AG04450 (cell line): ENCODE results near the gene BOK. TPM values are rescaled to one million over a fixed set of nuclear protein-coding genes. Genes with fewer than 3 reads are reported as not detected.

Experiments
- CTCF ChIA-PET: fragments of 300-600, 350-600 bp; formaldehyde crosslinking; extraction: SDS; loops from one replicate; lab custom pipeline; 2022; ENCODE audit warnings: antibody characterized with exemption, inconsistent platforms; lab: Charles Lee
- POLR2A ChIA-PET: fragments of 350-600 bp; formaldehyde crosslinking; extraction: SDS; loops from one replicate; lab custom pipeline; 2021; ENCODE audit warnings: antibody characterized with exemption, inconsistent platforms; lab: Yijun Ruan, JAX
- DNase-seq: peaks from one replicate; pipeline ENCODE4 v3.0.0-alpha.2; 2011; ENCODE audit warnings: low read depth, low spot score
- H3K27ac ChIP-seq: one replicate; pipeline ENCODE4 v1.5.1; 2012; ENCODE audit warnings: low read depth, low read length, control low read depth
- H3K27me3 ChIP-seq: one replicate; pipeline ENCODE4 v1.6.0; 2012; ENCODE audit warnings: low read length; ENCODE audit not compliant: control insufficient read depth, insufficient read depth
- H3K4me3 ChIP-seq: 2 replicates; pipeline ENCODE4 v1.5.1; 2011; ENCODE audit warnings: mild to moderate bottlenecking, low read depth, low read length, control low read depth
- H3K9me3 ChIP-seq: 2 replicates; pipeline ENCODE4 v1.5.1; 2012; ENCODE audit warnings: low read length; ENCODE audit not compliant: control insufficient read depth, insufficient read depth
- polyA plus RNA-seq: library from polyadenylated mRNA; depleted of rRNA; stranded (reverse); fragments of >200 nt; gene quantifications from 2 replicates; pipeline ENCODE4 v1.2.3, GENCODE V29; 2011
- TF ChIP-seq, protein P1 (sequence below): IDR thresholded peaks from 2 replicates; pipeline ENCODE4 v1.5.1; 2011; ENCODE audit warnings: low read depth, low read length, control low read depth, inconsistent platforms

The BOK gene
- polyA plus RNA-seq, 1 experiment, result 18.6 TPM

DNA sequence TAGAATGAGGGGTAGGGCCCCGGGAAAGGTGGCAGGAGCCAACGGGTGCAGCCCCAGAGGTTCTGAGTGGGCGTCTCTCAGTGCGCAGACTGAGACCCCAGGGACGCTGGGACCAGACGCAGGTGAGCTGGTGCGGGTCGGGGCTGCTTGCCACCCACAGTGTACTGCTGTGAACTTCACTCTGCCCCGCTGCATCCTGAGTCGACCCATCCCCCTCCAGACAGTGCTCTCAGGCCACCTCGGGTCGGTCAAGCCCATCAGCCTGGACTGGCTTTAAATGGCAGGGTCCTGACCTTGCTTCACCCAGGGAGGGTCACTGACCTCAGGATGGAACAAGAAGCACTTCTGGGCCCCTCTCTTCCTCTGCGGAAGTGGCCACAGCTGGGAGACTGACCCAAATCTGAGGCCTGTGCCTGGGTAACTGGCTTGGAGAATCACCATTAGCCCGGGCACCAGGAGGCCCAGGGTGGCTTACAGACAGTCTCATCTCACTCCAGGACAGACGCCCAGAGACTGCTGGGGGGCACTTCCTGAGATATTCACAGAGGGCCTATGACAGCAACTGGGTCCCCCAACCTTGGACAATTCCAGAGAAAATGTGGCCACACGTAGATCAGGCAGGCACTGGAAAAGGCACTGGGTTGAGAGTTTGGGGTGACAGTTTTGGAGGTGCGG is 23.7 kb upstream of the BOK start:
- TF ChIP-seq, protein P1, sequence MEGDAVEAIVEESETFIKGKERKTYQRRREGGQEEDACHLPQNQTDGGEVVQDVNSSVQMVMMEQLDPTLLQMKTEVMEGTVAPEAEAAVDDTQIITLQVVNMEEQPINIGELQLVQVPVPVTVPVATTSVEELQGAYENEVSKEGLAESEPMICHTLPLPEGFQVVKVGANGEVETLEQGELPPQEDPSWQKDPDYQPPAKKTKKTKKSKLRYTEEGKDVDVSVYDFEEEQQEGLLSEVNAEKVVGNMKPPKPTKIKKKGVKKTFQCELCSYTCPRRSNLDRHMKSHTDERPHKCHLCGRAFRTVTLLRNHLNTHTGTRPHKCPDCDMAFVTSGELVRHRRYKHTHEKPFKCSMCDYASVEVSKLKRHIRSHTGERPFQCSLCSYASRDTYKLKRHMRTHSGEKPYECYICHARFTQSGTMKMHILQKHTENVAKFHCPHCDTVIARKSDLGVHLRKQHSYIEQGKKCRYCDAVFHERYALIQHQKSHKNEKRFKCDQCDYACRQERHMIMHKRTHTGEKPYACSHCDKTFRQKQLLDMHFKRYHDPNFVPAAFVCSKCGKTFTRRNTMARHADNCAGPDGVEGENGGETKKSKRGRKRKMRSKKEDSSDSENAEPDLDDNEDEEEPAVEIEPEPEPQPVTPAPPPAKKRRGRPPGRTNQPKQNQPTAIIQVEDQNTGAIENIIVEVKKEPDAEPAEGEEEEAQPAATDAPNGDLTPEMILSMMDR, result no peak
- Histone ChIP-seq H3K4me3 (no peak overlapping the region), H3K27me3 (peaks cover 15% of the 10 kb centered on the region), H3K9me3 (no peaks in the 10 kb centered on the region; the same call in 1 of the 2 replicates), H3K27ac (no peak overlapping the region)
- POLR2A ChIA-PET, result no interaction called here
- DNase-seq, result no peak
- CTCF ChIA-PET, result no interaction called here

- TF ChIP-seq, protein P1, result no peak
- ChIA-PET POLR2A (no interaction called here), CTCF (no interaction called here)
- no peak for DNase-seq
- no peak overlapping the region for H3K27ac ChIP-seq
- no peak overlapping the region for H3K4me3 ChIP-seq
- no peaks in the 10 kb centered on the region; the same call in 1 of the 2 replicates for H3K9me3 ChIP-seq
- peaks cover 13% of the 10 kb centered on the region for H3K27me3 ChIP-seq
These were observed 22.5 kb upstream of the BOK start for GRCh38 chr2:241535871-241536655.

GRCh38 chr2:241538838-241539615 is 19.5 kb upstream of the BOK start:
- CTCF ChIA-PET, result no interaction called here
- POLR2A ChIA-PET, result interaction anchor here (0.6 kb wide), 1 partner anchor 14 kb away, joined by 3 read pairs; no protein-coding TSS in a partner anchor

DNA sequence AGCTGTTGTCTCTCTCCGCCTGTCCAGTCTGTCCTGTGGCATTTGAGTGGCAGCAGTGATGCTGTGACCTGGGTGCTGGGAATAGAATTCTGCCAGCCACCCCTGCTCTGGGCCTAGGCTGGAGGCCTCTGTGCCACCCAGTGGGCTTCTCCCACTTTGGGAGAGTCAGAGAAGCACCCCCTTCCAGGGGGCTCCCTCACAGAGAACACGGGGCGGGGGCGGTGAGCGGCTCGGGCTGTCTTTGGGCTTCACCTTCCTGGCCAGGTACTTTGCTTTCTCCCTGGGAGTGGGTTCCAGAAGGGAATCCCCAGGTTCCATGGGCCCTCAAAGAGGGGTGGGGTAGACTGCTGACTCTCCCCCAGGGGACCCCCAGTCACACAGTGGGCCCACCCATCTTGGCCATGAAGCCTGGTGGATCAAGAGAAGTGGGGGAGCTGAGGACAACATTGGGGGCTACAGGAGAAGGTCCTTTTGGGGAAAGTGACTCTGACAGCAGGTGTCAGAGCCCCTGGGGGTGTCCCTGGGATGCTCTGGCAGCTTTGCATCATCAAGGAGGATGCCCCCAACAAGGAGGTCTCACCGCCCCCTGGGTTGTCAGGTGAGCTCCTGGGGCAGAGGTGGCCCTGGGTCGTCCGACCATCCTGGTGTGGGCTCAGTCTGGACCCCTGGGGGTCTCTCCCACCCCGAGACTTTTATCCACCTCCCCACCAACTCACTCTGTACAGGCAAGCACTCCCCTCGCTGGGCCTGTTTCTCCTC is 18.8 kb upstream of the BOK start:
- peaks cover 3% of the 10 kb centered on the region; the same call in 1 of the 2 replicates for H3K9me3 ChIP-seq
- peaks cover 5% of the 10 kb centered on the region for H3K27me3 ChIP-seq
- TF ChIP-seq, protein P1, result no peak
- H3K27ac ChIP-seq, result no peak overlapping the region
- POLR2A ChIA-PET, result no interaction called here
- no peak for DNase-seq
- CTCF ChIA-PET, result no interaction called here
- no peak overlapping the region for H3K4me3 ChIP-seq

More at GRCh38 chr2:241538838-241539615, 19.5 kb upstream of the BOK start:
- DNase-seq, result no peak
- H3K9me3 ChIP-seq, result peaks cover 3% of the 10 kb centered on the region; the same call in 1 of the 2 replicates
- peak overlapping the region; percentile 11 for H3K27ac ChIP-seq
- TF ChIP-seq, protein P1, result no peak
- H3K4me3 ChIP-seq, result no peak overlapping the region
- peaks cover 7% of the 10 kb centered on the region for H3K27me3 ChIP-seq
